NCI-H1417 treated with DMSO at 0.1 percent for 48 hours (cell line): Measurements from ENCODE around the gene STXBP5.

Experiments
- DNase-seq: peaks from one replicate; lab custom pipeline; 2025; lab: John Stamatoyannopoulos, UW

Gene STXBP5

GRCh38 chr6:147204060-147204785 is at the start of gene STXBP5:
Gene STXBP5 (plus strand): TSS chr6:147204417. CDS start chr6:147204533, 116 bp downstream.
- DNase-seq = no peak

GRCh38 chr6:147154454-147154853 is 49.8 kb upstream of the STXBP5 start:
- DNase-seq = peak; percentile 60

- no peak for DNase-seq
These were observed 48.0 kb upstream of the STXBP5 start for GRCh38 chr6:147156218-147156617.

GRCh38 chr6:147156799-147157382 is 47.3 kb upstream of the STXBP5 start:
- no peak for DNase-seq

DNA sequence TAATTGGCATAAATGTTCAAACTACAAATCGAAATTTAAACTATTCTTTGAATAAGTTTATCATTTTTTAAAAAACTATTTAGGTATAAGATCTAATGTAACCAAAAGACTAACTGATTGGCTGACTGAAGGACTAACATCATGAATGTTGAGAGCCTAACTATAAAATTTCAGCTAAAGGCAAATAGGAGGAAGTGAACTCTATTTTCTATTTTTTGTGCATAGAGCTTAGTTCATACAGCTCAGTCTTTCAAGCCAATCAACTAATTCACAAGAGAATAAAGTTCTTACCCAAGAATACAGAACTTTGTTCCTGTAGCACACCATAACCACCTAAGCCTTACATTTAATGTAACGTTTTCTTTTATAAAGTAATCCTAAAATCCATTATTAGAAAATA is 46.3 kb upstream of the STXBP5 start:
- no peak for DNase-seq

DNA sequence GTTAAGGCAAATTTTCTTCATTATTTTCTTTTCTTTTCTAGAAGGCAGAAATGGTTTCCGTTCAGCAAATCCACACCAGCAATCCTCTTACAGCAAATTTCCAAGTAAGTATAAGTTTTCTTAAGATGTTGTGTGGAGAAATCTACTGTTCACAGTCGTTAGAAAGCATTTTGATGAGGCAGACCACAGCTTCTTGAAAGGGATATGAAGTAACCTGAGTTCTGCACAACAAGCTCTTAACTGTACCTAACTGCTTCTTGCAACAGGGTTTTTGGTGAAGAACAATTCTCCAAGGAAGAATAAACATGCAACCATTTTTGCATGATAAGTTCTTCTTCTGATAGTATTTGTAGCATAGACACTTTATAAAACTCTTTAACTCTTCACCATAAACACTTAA is 45.3 kb upstream of the STXBP5 start:
- DNase-seq = no peak

- no peak for DNase-seq
These were observed 44.5 kb upstream of the STXBP5 start for GRCh38 chr6:147159536-147160374.

- DNase-seq = no peak
These were observed 43.6 kb upstream of the STXBP5 start for GRCh38 chr6:147160593-147160992.

GRCh38 chr6:147161253-147161973 is 42.8 kb upstream of the STXBP5 start:
- DNase-seq = no peak

GRCh38 chr6:147161974-147162495 is 42.2 kb upstream of the STXBP5 start:
- DNase-seq = no peak

DNA sequence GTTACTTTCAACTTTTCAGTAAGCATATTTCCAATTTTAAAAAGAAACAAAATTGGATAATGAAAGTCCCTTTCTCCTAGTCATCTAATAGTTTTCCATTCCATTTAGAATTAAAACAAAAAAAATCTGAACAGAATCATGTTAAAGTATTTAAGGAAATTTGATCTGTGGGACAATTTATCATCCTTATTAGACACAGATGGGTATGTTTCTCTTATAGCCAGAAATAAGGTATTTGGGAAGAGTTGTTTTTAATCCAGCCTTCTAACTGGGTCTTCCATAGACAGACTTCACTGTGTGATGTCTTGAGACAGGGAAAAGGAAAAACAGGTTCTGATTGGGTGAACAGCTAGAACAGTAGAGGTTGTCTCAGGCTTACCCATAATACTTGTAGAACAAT is 39.5 kb upstream of the STXBP5 start:
- DNase-seq = no peak

GRCh38 chr6:147166360-147166944 is 37.8 kb upstream of the STXBP5 start:
- peak; percentile 17 for DNase-seq

DNA sequence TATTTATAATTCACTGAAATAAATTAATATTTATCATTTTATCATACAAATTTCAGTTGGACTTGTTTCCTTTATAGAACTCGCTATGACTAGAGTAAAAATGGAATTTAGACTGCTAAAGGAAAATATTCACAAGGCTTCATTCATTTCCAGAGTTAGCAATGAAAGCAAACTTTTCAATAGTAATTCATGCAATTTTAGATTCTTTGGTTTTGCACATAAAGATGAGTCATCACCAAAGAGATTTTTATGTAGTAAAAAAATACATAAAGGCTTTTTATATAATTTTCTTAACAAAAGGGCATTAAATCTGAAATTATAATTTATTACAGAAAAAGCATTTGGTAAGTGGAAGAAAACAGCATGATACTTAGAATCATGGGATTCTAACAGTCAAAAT is 37.2 kb upstream of the STXBP5 start:
- DNase-seq = no peak

DNA sequence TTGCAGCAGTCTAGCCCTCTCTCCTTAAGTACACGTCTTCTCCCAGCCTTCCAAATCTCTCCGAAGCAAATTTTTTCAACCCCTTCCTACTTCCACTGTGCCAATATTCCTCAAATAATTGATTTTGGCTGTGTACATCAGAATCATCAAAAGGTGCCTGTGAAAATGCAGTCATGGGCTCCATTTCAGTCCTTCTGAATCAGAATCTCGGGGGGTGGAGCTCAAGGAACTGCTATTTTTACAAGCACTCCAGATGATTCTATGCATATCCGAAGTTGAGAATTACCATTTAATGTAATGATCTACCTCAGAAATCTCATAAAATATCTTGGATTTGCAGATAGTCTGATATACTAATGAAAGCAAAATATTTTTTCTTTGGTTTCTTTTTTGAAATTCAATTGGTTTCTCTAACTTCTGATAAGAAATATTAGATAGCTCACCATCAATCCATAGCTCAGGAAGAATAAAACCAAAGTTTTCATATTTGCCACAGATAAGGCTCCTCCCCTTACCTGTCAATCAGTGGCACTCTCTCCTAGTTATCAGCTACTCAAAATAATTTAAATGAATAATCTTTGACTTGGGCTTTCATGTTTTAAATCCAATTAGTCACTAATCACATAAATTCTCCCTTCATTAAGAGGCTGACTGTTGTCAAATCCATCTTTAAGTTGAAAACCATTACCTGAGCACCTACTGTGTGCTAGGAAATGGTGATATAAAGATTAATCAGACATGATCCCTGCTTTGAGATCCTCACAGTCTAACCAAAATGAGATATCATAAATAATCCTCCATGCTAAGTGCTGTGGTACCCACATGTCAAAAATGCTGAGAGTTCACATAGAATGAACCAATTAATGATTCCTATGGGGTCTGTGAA is 36.4 kb upstream of the STXBP5 start:
- DNase-seq = no peak

GRCh38 chr6:147169529-147169928 is 34.7 kb upstream of the STXBP5 start:
- no peak for DNase-seq

DNA sequence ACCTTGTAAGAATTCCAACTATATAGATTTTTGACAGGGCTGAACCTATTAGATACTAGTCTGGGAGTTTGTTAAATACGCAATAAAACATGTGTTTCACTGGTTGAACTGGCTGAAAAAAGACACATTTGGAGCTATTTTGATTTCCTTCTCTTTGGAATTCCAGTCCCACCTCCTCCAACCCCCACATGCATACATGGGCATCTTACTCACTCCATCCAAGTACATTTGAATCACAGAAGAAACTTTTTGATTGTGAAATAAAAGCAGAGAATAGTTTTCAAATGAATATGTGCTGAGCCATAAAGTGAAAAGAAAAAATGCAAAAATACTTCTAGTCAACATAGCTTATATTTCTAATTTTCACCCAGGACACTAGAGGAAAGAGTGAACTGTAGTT is 33.9 kb upstream of the STXBP5 start:
- no peak for DNase-seq

DNA sequence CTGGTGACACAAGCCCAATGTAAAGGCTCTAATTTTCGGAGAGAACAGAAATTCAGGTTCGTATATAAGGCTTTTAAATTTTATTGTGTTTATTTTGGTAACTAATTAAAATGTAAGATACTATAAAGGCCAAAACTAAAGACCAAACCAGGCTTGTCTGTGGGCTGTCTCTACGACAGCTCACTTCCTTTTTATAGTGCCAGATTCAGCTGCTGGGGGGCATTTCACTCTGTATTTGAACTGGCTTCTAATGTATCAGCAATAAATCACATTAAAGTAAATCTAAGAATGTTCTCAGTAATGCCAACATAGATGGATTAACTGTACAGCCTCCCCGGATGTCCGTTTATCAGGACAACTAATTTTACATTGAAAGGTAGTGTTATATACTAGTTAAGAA is 31.1 kb upstream of the STXBP5 start:
- DNase-seq = no peak

DNA sequence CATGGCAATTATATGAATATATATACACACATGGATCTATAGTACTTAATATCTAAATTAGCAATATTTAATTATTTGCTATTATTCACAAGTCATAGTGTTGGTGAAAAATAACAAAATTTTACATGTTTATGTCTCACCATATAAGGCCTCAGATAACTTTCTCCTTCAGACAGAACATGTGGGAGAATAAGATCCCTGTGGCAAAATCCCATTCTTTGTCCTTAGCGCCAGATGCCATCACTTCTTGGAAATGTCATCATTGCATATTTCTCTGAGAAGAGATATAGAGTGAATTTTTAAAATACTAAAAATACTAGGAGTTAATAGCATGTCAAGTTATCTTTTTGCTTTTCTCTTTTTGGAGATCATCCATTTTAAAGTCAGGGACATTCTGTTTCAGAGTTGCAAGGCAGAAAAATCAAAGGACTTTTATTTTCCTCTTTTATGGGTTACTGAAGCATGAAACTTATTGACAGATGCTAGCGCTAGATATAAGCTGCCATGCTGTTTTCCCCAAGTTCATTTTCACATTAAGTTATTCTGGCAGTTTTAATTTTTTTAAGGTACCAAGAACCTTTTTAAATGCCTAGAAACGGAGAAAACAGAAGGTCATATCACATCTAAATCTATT is 30.4 kb upstream of the STXBP5 start:
- DNase-seq = no peak

DNA sequence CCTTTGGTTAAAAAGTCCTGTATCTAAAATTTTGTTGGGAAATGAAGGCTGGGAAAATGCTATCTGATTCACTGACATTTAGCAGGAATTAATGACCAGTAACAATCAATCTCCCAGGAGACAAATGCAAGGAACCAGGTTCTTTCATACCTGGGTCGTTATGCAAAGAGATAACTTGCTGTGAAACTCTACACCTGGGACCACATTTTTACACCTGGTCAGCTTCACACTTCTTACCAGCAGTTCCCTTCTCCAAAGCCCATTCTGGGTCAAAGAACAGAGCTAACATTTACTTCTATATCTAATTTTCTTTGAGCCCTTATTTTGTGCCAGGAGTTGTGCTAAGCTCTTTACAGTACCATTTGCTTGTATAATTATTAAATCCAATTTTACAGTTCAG is 27.4 kb upstream of the STXBP5 start:
- no peak for DNase-seq

DNA sequence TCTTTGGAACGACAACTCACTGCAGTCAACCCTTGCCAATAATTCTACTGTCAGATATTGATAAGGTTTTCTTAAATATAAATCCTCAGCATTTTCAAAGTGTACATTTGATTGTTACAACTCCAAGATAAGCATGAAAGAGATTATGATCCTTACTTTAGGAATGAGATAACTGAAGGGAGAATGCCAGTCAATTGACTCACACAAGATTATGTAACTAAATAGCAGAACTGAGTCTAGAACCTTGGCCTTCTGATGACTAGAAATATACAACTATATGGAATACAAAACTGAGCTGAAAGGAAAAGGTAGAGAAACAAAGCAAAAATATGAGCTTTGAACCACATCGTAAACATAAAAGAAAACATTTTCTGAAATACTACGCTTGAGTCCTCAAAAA is 26.9 kb upstream of the STXBP5 start:
- DNase-seq = no peak
